Pons (tissue), 1 donor: ENCODE results near the gene MYL12A.
"Not testable (repeated sequence)": the region's sequence is repeated elsewhere in the genome, so short reads cannot be mapped to it uniquely, and the experiment has no call there.

Experiments
- DNase-seq: peaks from one replicate; pipeline ENCODE4 v3.0.0-alpha.2; 2016; ENCODE audit warnings: low spot score

Gene MYL12A

DNA sequence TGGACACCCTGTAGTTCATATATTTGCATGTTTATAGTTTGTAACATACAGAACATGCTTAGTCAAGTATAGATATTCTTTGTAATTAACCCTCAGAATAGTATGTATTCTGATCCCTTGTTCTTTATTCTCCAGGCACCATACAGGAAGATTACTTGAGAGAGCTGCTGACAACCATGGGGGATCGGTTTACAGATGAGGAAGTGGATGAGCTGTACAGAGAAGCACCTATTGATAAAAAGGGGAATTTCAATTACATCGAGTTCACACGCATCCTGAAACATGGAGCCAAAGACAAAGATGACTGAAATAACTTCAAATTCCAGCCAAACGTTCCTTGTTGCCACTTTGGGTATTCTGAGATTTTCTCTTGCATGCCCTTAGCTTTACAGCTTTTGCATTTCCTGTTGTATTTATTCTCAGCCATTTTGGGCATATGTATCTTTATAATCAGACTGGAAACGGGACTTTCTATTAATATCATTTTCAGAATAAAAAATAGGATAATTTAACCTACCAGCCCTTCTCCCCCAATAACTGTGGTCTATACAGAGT is 8.1 kb downstream of the MYL12A start:
- no peak for DNase-seq

DNA sequence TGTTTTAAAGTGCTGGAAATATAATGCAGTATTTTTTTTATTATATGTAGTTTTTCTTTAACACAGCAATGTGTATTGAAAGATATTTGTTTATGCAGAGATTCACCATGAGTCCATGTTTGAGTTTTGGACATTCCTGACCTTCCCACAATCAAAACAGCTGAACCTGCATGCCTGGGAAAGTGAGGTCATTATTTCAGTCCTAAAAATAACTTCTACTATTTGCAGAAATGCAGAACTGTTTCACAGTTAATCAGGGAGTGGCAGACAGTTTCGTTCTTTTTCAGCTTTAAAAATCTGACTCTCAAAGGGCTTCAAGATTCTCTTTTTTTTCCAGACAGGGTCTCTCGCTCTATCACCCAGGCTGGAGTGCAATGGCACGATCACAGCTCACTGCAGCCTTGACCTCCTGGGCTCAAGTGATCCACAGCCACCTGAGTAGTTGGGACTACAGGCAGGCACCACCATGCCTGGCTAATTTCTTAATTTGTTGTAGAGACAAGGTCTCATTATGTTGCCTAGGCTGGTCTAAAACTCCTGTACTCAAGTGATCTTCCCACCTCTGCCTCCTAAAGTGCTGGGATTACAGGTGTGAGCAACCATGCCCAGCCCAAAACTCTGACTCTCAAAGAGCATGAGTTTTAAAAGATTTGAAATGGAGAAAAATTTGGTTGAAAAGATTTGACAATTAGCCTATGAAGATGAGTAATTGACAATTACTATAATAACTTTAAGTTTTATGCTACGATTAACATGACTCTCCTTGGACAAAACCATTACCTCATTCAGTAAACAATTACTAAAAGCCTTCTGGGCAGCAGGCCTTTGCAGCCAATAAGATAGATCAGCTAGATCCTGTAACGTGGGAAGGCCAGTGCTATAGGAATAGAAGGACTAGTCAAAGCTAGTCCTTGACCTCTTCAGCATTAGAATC is 9.4 kb downstream of the MYL12A start:
- no peak for DNase-seq

DNA sequence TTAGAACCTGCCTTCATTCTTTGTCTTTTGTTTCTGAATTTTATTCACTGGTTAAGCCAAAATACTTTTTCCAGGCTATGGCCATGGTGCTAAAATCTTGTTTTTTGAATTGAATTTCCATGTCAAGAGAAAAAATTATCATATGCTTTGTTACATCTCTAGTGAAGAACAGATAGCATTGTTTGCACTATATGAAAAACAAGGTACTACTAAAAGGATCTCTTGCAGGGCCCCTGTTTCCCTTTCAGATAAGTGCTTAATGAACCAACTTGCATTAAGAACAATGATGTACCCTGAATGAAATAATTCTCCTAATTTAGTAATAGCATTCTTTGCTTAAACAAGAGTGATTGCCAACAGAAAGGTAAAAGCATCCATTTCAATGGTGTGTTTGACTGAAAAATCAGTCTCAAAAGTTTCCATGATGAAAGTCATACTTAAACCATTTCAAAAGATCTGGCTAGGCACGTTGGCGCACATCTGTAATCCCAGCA is 10.1 kb downstream of the MYL12A start:
- no peak for DNase-seq

DNA sequence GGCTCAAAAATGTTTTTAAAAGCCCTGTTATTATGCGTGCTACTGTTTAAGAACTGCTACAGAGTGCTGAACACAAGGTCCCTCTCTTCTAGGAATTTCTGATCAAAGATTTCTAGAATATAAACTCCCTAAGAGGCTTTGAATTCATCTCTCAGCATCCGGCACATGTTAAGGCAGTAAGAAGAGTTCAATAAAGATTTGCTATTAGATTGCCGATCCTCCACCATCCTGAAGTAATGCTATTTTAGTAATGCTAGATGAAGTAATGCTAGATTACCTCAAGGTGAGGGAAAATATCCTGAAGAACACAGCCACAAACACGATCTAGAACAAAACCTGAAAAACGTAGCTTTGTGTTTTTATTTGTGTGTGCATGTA is 13.4 kb downstream of the MYL12A start:
- DNase-seq: no peak

DNA sequence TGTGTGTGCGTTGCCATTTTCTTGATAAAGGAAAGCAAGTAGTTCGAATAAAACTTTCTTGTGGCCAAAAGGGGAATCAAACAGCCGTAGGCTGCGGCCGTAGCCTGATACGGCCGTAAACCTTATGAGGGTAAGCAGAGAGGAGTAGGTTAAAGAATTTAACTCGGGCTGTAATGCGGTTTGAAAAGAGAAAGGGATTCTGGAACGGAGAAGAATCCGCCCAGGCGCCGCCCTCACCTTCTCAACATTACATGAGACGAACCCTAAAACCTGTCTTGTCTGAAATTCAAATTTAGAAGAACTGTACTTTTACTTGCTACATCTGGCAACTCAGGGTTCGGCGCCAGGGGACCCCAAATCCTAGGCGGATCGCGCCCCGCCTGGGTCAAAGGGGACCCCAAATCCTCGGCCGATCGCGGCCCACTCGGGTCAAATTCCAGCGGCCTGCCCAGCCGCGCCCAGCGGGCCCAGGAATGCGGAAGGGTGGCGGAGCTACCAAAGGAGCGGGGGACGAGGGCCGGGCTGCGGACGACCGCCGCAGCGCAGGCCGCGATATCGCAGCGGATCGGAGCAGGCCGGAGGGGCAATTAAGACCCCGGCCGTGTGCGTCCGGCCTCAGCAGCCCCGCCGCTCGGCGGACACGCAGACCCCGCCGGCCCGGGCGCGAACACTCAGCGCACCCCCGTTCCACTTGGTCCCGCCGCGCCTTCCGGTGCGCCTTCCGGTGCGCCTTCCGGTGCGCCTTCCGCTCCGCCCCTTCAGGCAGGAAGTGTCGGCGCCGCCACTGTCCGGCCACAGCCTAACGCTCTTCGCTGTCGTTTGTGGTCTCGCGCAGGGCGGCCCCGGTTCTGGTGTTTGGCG is 14.0 kb downstream of the MYL12A start, which contains the start of gene MYL12B:
Gene MYL12B (plus strand): TSS at position 761 of the 861 bp plus-strand sequence. CDS start 10,766 bp downstream, outside the sequence.
- peak; percentile 65 for DNase-seq

DNA sequence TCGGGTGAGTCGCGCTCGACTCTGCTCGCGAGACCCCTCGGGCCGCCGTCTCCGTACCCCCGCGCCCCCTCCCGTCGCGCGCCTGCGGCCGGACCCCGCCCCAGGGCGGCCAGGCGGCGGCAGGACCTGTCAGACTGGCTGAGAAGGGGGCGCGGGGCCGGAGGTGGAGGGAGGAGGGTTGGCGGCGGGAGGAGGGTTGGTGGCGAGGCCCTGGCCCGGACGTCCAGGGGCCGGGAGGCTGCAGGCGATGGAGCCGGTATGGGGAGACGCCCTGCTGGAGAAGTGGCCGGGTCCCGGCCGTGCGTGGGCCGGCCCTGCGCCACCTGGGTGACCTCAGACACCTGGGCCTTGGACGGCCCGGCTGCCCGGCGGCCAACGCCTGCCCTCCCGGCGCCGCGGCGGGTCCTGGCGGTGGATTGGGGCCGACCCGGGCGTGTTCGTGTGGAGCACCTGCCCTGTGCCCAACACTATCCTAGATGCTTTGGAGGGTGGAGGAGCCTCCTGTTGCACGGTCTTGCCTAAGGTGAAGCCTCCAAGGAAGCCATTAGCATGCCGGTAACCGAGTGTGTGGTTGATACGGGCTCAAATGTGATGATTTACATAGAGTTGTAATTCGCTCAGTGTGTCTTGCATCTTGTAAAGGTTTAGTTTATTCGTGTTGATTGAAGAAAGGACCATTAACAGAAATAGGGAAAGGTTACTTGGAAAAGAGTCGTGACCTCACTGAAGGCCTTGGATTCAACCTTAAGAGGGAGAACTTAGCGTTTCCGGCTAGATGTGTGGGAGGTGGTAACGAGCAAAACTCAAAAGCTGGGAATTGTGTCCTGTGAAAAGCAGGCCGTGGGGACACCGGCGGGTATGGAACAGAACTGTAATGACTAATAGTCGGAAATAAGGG is 14.9 kb downstream of the MYL12A start:
- DNase-seq: no peak

DNA sequence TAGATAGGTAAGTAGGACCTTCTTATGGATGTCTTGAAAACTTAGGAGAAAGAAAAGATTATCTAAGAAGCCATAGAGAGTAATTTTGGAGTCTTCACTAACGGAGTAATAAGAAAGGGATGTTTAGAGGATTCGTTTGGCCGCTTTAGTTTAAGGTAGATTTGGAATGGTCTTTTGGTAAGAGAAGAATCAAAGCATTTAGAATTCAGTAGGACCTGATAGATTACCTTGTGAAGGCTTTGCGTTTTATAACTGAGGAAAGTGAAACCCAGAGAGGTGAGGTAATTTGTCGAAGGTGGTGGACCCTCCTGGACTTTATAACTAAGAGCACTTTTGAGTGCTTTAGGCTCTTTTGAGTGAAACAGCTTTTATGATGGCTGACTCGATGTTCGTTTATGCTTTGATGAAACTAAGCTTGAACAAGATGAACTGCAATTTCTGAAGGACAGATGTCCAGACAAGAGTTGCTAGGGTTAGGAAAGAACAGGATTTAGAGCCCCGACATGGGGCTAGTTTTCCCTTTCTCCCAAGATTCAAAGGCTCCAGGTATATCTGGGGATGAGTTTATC is 15.6 kb downstream of the MYL12A start:
- DNase-seq: no peak

DNA sequence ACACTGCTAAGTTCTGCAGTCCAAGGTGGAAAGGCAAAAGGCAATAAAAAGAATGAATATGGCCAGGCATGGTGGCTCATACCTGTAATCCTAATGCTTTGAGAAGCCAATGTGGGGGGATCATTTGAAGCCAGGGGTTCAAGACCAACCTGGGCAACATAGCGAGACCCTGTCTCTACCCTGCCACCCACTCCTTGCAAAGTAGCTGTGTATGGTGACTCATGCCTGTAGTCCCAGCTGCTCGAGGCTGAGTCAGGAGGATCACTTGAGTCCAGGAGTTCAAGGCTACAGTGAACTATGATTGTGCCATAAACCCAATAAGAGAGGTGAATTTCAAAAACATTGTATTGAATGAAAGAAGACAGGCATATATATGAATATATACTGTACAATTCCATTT is 16.8 kb downstream of the MYL12A start:
- DNase-seq: no peak

DNA sequence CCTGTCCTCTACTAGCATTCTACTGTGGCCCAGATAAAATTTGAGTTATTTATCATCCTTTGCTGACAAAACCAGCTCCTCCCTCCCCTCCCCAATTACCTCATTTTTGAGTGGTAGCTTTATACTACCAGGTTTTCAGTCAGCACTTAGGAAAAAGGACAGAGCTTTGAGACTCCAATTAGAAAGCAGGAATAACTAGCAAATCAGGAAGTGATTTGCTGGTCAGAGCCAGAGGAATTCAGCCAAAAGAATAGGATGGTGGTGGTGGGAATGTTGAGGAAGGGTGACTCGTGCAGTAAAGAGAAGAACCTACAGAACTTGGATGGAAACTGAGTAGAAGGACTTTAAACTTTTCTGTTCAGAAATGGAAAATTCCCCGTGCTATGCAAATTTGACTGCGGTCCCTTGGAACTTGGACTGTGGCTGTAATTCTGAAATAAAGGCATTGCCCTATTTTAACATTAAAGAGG is 18.0 kb downstream of the MYL12A start:
- no peak for DNase-seq

DNA sequence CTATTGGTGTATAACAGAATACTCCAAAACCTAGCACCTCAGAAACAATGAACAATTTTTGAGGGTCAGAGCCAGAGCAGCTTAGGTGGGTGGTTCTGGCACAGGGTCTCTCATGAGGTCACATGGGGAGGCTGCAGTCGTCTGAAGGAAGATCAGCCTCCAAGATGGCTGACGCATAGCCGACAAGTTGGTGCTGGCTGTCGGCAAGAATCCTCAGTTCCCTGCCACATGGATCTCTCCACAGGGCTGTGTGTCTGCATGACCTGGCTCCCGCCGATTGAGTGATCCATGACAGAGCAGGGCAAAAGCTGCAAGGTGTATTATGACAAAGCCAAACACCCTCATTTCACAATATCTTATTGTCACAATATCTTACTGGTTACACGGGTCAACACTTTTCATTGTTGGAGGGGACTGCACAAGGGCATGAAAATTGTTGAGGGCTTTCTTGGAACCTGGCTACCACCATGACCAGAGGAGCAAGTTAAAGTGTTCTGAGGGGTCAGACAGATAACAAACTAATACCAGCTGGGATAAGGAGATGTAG is 18.5 kb downstream of the MYL12A start:
- DNase-seq: no peak

DNA sequence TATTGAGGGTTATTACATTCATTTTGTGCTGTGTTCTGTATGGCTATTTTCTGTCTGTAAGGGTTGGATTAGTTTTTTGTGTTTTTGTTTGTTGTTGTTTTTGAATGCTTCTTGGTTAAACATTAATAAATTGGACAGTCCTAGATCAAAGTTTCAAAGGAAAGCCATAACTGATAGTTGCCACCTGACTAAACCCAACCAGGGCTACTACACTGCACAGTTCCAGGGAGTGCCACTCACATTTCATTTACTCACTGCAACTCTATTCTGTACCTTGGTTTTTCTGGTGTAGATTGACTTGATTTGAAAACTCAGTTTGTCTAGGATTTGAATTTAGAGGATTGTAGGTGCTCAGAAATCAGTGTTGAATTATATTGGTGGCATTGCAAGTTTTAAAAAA is 20.7 kb downstream of the MYL12A start:
- no peak for DNase-seq

DNA sequence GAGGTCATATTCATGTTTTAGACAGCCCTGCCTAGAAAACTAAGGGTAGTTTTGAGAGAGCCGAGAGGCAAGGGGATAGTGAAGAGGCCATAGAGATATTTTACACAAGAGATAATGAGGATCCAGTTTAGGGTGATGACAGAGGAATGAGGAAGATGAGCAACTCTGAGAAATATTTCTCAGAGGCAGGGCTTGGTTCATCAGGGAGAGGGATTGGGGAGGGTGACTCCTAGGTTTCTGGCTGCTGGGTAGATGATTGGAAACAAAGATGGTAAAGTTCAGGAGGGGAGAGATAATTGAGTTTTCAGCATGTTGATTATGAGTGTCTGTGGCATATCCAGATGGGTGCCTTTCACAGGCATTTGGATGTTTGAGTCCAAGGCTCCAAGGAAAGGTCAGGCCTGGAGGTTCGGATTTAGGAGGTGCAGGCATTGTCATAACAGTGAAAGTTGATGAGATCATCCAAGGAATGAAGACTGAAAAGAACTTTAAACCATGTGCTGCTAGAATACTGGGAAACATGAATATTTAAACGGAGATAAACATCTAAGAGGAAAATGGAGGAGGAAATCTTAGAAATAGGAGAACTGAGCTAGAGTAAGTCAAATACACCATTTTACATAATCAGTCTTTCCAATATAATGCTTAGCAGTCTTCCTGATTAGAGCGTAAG is 21.8 kb downstream of the MYL12A start:
- DNase-seq: no peak

DNA sequence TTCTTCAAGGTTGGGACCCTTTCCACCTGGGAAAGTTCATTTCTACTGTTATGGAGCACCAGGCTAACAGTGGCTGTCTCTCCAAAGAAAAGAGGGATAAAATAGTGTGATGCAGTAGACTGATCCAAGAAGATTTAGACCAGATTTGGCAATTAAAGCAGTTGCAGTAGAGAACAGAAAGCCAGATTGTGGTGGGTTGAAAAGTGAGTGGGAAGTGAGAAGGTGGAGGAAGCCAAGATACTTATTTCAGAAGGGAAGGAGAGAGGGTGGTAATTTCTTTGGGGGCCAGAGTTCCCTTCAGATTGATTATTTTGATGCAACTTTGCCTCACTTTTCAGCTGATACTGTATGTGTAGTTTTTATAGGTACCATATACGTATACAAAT is 22.3 kb downstream of the MYL12A start:
- no peak for DNase-seq

DNA sequence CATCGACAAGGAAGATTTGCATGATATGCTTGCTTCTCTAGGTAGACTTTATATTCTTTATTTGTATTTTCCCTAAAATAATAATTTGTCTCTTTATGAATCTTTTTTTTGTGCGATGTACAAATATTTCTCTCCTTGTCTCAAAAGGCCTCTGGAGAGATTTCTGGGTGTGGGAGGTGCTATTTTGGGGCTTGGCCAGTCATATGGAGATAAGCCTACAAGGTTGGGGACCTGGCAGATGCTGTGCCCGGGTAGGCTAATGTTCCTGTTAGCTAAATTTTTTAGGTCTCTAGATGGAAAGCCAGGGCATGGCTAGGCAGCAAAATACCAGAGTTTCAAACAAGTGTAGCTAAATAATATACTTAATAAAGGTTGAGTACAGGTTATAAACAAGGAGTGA is 25.4 kb downstream of the MYL12A start:
- DNase-seq: no peak

DNA sequence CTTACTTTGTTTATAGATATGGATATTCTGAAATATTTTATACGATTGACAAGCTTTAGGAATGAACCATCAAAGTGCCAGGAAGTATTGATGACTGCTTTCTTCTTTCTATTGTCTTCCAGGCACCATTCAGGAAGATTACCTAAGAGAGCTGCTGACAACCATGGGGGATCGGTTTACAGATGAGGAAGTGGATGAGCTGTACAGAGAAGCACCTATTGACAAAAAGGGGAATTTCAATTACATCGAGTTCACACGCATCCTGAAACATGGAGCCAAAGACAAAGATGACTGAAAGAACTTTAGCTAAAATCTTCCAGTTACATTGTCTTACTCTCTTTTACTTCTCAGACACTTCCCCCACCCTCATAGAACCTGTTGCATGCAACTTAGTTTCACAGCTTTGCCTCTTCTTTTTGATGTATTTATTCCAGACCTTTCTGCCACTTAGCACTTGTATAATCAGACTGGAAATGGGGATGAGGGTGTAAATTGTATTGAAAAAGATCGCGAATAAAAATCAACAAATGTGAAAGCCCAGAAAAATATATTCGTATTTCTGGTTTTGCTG is 30.1 kb downstream of the MYL12A start:
- DNase-seq: not testable (repeated sequence)

DNA sequence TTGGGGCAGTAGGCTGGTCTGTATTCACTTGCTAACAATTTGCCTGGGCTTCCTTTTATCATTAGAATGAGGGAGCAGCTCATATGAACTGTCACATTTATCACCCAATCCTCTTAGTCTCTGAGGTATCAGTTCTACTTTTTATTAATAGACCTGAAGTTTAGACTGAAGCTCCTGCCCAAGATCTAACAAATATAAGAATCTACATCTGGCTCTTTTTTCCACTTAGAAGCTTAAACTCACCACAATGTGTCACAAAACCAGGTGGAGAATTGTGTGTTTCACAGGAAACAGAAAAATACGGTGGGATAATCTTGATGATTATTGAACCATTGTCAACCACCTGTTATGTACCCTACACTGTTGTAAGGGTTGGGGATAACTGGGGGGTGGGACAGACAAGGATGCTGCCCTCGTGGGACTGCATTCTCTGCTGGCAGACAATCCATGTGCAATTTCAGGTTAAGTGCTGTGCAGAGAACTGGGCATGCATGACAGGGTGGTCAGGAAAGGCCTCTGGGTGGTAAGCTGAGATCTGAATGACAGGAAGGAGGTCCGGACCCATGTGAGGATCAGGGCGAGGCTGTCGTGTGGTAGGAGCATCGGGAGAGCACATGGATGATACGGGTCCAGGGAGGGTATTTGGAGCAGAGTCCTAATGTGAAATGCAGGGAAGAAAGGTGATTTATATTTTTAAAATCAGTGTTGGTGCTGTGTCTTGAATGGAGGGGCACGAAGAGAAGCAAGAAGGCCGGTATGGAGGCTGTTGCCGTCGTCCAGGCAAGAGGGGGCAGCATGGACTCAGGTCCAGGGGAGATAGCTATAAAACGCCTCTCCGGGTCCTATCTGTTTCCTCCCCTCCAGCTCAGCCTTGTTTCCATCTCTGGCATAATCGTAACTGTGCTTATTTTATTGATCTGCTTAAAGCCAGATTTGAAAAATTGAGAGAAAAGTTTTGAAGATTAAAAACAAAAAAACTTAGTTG is 31.9 kb downstream of the MYL12A start:
- peak; percentile 25 for DNase-seq

DNA sequence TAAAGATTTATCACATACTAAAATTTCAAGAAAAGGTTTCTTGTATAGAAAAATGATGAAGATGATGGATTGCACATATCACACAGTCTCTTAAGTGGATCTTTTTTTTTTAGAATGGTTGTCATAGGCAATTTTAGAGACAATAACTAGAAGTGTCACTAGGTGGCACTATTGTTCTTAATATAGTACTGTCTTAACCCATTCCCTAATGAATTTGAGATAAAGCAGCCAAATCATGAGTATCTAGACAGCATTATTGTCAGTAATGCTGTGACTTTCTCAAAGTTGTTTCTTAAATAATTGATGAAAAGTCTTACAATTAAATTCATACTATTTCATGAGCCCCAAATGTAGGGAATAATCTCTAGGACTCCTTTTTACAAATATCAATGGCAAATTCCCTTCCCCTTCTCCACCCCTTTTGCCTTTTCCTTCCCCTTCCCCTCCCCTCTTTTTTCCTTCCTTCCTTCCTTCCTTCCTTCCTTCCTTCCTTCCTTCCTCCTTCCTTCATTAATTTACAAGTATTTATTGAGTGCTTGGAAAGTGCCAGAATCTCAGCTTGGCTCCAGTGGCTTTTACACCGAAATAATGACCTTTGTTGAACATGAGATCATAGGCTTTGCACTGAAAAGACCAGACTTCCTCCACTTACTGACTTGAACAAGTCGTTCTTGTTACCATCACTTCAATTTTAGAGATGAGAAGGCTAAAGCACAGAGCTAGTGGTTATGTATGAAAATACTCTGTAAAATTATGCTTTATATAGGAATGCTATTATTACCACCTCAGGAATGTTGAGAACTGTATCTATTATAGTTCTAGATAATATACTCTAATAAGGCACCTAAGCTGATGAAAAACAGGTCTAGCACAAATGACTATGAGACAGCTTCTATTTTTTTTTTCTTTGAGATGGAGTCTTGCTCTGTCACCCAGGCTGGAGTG is 34.1 kb downstream of the MYL12A start:
- peak; percentile 92 for DNase-seq
